Activated naive CD4-positive, alpha-beta T cell treated with anti-CD3 and anti-CD28 coated beads, Interleukin-2, amount 50 U/mL, for 24 hours (primary cell): ENCODE data around the gene SH3BP1.
"Not testable (repeated sequence)": the region's sequence is repeated elsewhere in the genome, so short reads cannot be mapped to it uniquely, and the experiment has no call there.

Experiments used
- H3K27ac Mint-ChIP-seq: one replicate; pipeline ENCODE4 v1.8.0; 2021; ENCODE audit warnings: mild to moderate bottlenecking, mixed read lengths
- H3K27me3 Mint-ChIP-seq: one replicate; pipeline ENCODE4 v1.8.0; 2021; ENCODE audit warnings: mixed read lengths
- H3K36me3 Mint-ChIP-seq: one replicate; pipeline ENCODE4 v1.8.0; 2021; ENCODE audit warnings: mixed read lengths
- H3K4me1 Mint-ChIP-seq: one replicate; pipeline ENCODE4 v1.8.0; 2021; ENCODE audit warnings: mixed read lengths
- H3K4me3 Mint-ChIP-seq: one replicate; pipeline ENCODE4 v1.8.0; 2021; ENCODE audit warnings: mild to moderate bottlenecking, mixed read lengths
- H3K9me3 Mint-ChIP-seq: one replicate; pipeline ENCODE4 v1.8.0; 2021; ENCODE audit warnings: mixed read lengths

SH3BP1 gene

GRCh38 chr22:37639070-37639760 is at the start of gene SH3BP1:
TSS of gene SH3BP1 (plus strand) at chr22:37639669. CDS start at chr22:37639788, 119 bp downstream.
- Mint-ChIP-seq H3K4me1 (peaks cover 67% of the 10 kb centered on the region), H3K9me3 (no peaks in the 10 kb centered on the region), H3K27me3 (no peaks in the 10 kb centered on the region), H3K27ac (peak within 1 kb of the TSS; percentile 95), H3K4me3 (peak within 1 kb of the TSS; percentile 89), H3K36me3 (no peaks in the 10 kb centered on the region)

GRCh38 chr22:37591081-37591480 is 48.4 kb upstream of the SH3BP1 start:
- not testable (repeated sequence) for H3K9me3 Mint-ChIP-seq, H3K27me3 Mint-ChIP-seq, H3K4me3 Mint-ChIP-seq

GRCh38 chr22:37591823-37592404 is 47.6 kb upstream of the SH3BP1 start:
- Mint-ChIP-seq H3K4me1 (peaks cover 12% of the 10 kb centered on the region), H3K27ac (peak overlapping the region; percentile 93), H3K36me3 (no peaks in the 10 kb centered on the region)

More at GRCh38 chr22:37591081-37591480, 48.4 kb upstream of the SH3BP1 start:
- H3K27ac Mint-ChIP-seq, H3K36me3 Mint-ChIP-seq: not testable (repeated sequence)
- H3K4me1 Mint-ChIP-seq, result peaks cover 12% of the 10 kb centered on the region

GRCh38 chr22:37594237-37594636 is 45.2 kb upstream of the SH3BP1 start:
- Mint-ChIP-seq H3K4me1 (peaks cover 12% of the 10 kb centered on the region), H3K27ac (no peak overlapping the region), H3K4me3 (no peak overlapping the region), H3K9me3 (no peaks in the 10 kb centered on the region), H3K36me3 (no peaks in the 10 kb centered on the region), H3K27me3 (no peaks in the 10 kb centered on the region)

More at GRCh38 chr22:37591823-37592404, 47.6 kb upstream of the SH3BP1 start:
- H3K9me3 Mint-ChIP-seq, result no peaks in the 10 kb centered on the region
- peak overlapping the region; percentile 90 for H3K4me3 Mint-ChIP-seq
- no peaks in the 10 kb centered on the region for H3K27me3 Mint-ChIP-seq

- Mint-ChIP-seq H3K9me3 (no peaks in the 10 kb centered on the region), H3K27me3 (no peaks in the 10 kb centered on the region), H3K4me1 (peaks cover 22% of the 10 kb centered on the region), H3K27ac (no peak overlapping the region), H3K4me3 (no peak overlapping the region), H3K36me3 (no peaks in the 10 kb centered on the region)
These were observed 40.3 kb upstream of the SH3BP1 start for GRCh38 chr22:37599153-37599552.

- Mint-ChIP-seq H3K9me3 (no peaks in the 10 kb centered on the region), H3K27me3 (no peaks in the 10 kb centered on the region), H3K4me1 (peaks cover 38% of the 10 kb centered on the region), H3K36me3 (no peaks in the 10 kb centered on the region), H3K4me3 (no peak overlapping the region), H3K27ac (peak overlapping the region; percentile 82)
These were observed 38.3 kb upstream of the SH3BP1 start for GRCh38 chr22:37601203-37601539.

- Mint-ChIP-seq H3K4me1 (peaks cover 38% of the 10 kb centered on the region), H3K9me3 (no peaks in the 10 kb centered on the region), H3K27ac (peak overlapping the region; percentile 82), H3K27me3 (no peaks in the 10 kb centered on the region), H3K36me3 (no peaks in the 10 kb centered on the region), H3K4me3 (no peak overlapping the region)
These were observed 37.7 kb upstream of the SH3BP1 start for GRCh38 chr22:37601540-37602442.

GRCh38 chr22:37602546-37603277 is 36.8 kb upstream of the SH3BP1 start:
- not testable (repeated sequence) for H3K27me3 Mint-ChIP-seq, H3K4me3 Mint-ChIP-seq, H3K36me3 Mint-ChIP-seq, H3K9me3 Mint-ChIP-seq
- H3K27ac Mint-ChIP-seq, result peak overlapping the region; percentile 41
- peaks cover 47% of the 10 kb centered on the region for H3K4me1 Mint-ChIP-seq

GRCh38 chr22:37604074-37604473 is 35.4 kb upstream of the SH3BP1 start:
- no peak overlapping the region for H3K4me3 Mint-ChIP-seq
- no peaks in the 10 kb centered on the region for H3K9me3 Mint-ChIP-seq
- peaks cover 53% of the 10 kb centered on the region for H3K4me1 Mint-ChIP-seq
- no peaks in the 10 kb centered on the region for H3K36me3 Mint-ChIP-seq
- peak overlapping the region; percentile 76 for H3K27ac Mint-ChIP-seq
- no peaks in the 10 kb centered on the region for H3K27me3 Mint-ChIP-seq

GRCh38 chr22:37604875-37605274 is 34.6 kb upstream of the SH3BP1 start:
- H3K4me1 Mint-ChIP-seq, result peaks cover 57% of the 10 kb centered on the region
- H3K27ac Mint-ChIP-seq, result peak overlapping the region; percentile 70
- H3K36me3 Mint-ChIP-seq, result no peaks in the 10 kb centered on the region
- no peak overlapping the region for H3K4me3 Mint-ChIP-seq
- H3K9me3 Mint-ChIP-seq, result no peaks in the 10 kb centered on the region
- no peaks in the 10 kb centered on the region for H3K27me3 Mint-ChIP-seq

- Mint-ChIP-seq H3K27me3 (no peaks in the 10 kb centered on the region), H3K27ac (peak overlapping the region; percentile 98), H3K36me3 (no peaks in the 10 kb centered on the region), H3K4me1 (peaks cover 53% of the 10 kb centered on the region), H3K4me3 (peak overlapping the region; percentile 91), H3K9me3 (no peaks in the 10 kb centered on the region)
These were observed 32.2 kb upstream of the SH3BP1 start for GRCh38 chr22:37607010-37607934.

GRCh38 chr22:37607935-37608476 is 31.5 kb upstream of the SH3BP1 start:
- Mint-ChIP-seq H3K36me3 (no peaks in the 10 kb centered on the region), H3K9me3 (no peaks in the 10 kb centered on the region), H3K27ac (peak overlapping the region; percentile 98), H3K4me1 (peaks cover 46% of the 10 kb centered on the region), H3K4me3 (peak overlapping the region; percentile 91), H3K27me3 (no peaks in the 10 kb centered on the region)

- Mint-ChIP-seq H3K36me3 (no peaks in the 10 kb centered on the region), H3K4me1 (peaks cover 45% of the 10 kb centered on the region), H3K27me3 (no peaks in the 10 kb centered on the region), H3K9me3 (no peaks in the 10 kb centered on the region), H3K27ac (peak within 1 kb of the TSS; percentile 98), H3K4me3 (peak within 1 kb of the TSS; percentile 98)
These were observed 30.8 kb upstream of the SH3BP1 start, which contains the start of gene GGA1 for GRCh38 chr22:37608477-37609239. TSS of gene GGA1 (plus strand) at chr22:37608834. CDS start at chr22:37608861, 27 bp downstream.
